8988T (cell line): ENCODE data around the gene GUCA1A.

ENCODE experiments used
- DNase-seq: peaks from one replicate; pipeline ENCODE4 v3.0.0; 2011

GUCA1A gene

GRCh38 chr6:42173101-42173500 is at the start of gene GUCA1A:
Gene GUCA1A (plus strand): TSS chr6:42173364. CDS start chr6:42173614, 250 bp downstream.
- DNase-seq: no peak

- DNase-seq: no peak
Measured at GRCh38 chr6:42123379-42124103, 49.6 kb upstream of the GUCA1A start.

- DNase-seq: no peak
Measured at GRCh38 chr6:42124223-42124836, 48.8 kb upstream of the GUCA1A start.

GRCh38 chr6:42125231-42125630 is 47.9 kb upstream of the GUCA1A start:
- no peak for DNase-seq

- DNase-seq: no peak
Measured at GRCh38 chr6:42125663-42126062, 47.5 kb upstream of the GUCA1A start.

GRCh38 chr6:42128460-42129359 is 44.5 kb upstream of the GUCA1A start:
- DNase-seq: no peak

- DNase-seq: no peak
Measured at GRCh38 chr6:42129360-42129676, 43.8 kb upstream of the GUCA1A start.

GRCh38 chr6:42131531-42131930 is 41.6 kb upstream of the GUCA1A start:
- no peak for DNase-seq

GRCh38 chr6:42133926-42134325 is 39.2 kb upstream of the GUCA1A start:
- no peak for DNase-seq

- no peak for DNase-seq
Measured at GRCh38 chr6:42135161-42135560, 38.0 kb upstream of the GUCA1A start.

- DNase-seq: no peak
Measured at GRCh38 chr6:42135722-42136121, 37.4 kb upstream of the GUCA1A start.

- DNase-seq: peak; percentile 78
Measured at GRCh38 chr6:42136508-42137193, 36.5 kb upstream of the GUCA1A start.

- no peak for DNase-seq
Measured at GRCh38 chr6:42137194-42137753, 35.9 kb upstream of the GUCA1A start.

GRCh38 chr6:42138190-42138589 is 35.0 kb upstream of the GUCA1A start:
- DNase-seq: no peak

- no peak for DNase-seq
Measured at GRCh38 chr6:42138630-42139619, 34.2 kb upstream of the GUCA1A start.

GRCh38 chr6:42140032-42140431 is 33.1 kb upstream of the GUCA1A start:
- peak; percentile 39 for DNase-seq

- no peak for DNase-seq
Measured at GRCh38 chr6:42140756-42141602, 32.2 kb upstream of the GUCA1A start.

GRCh38 chr6:42141603-42142117 is 31.5 kb upstream of the GUCA1A start:
- DNase-seq: no peak

- peak; percentile 64 for DNase-seq
Measured at GRCh38 chr6:42142118-42142835, 30.9 kb upstream of the GUCA1A start, which contains the start of gene C6orf132. Gene C6orf132 (minus strand): TSS chr6:42142620. CDS start chr6:42142444, 176 bp downstream.
